Measurements from ENCODE around the gene YOD1. TPM values are rescaled to one million over a fixed set of nuclear protein-coding genes. Genes with fewer than 3 reads are reported as not detected.

YOD1 gene
- total and polyA plus RNA-seq, 8 donors: 1.1 to 4.0 (median 2.3) TPM

DNA sequence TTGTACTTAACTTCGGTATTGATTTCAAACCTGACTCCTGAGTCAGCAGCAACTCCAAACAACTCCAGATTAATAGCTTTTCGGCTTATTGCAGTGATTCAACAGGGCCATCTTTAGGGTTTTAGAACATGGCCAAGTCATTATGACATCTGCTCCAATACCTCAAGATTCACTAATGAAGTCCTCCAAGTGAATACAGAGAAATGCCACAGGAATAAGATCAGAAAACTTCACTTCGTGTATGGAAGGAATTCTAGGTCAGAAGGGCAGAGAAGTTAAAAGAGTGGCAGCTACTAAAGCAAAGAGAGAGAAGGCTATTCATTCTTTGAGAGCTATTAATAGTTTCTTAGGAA is 10.9 kb downstream of the YOD1 start:
- intact Hi-C loops (cut with DNase I): no loop called here
- Histone ChIP-seq H3K4me3 (no peak overlapping the region), H3K27me3 (no peaks in the 10 kb centered on the region), H3K36me3 (no peaks in the 10 kb centered on the region), H3K27ac (peak overlapping the region in 1 of 4 donors; percentile 69), H3K4me1 (peaks cover 0 to 12% (median 7%) of the 10 kb centered on the region in 3 donors), H3K9me3 (no peaks in the 10 kb centered on the region)
- ATAC-seq (peak in 1 of 4 donors; percentile 10), DNase-seq (no peak), FAIRE-seq (no peak)
- 27 to 34% methylated on average over 3 of the region's 3 CpGs for WGBS, 2 donors
- TF ChIP-seq, protein P1, sequence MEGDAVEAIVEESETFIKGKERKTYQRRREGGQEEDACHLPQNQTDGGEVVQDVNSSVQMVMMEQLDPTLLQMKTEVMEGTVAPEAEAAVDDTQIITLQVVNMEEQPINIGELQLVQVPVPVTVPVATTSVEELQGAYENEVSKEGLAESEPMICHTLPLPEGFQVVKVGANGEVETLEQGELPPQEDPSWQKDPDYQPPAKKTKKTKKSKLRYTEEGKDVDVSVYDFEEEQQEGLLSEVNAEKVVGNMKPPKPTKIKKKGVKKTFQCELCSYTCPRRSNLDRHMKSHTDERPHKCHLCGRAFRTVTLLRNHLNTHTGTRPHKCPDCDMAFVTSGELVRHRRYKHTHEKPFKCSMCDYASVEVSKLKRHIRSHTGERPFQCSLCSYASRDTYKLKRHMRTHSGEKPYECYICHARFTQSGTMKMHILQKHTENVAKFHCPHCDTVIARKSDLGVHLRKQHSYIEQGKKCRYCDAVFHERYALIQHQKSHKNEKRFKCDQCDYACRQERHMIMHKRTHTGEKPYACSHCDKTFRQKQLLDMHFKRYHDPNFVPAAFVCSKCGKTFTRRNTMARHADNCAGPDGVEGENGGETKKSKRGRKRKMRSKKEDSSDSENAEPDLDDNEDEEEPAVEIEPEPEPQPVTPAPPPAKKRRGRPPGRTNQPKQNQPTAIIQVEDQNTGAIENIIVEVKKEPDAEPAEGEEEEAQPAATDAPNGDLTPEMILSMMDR (IDR thresholded peaks at IDR 0.05): no peak

DNA sequence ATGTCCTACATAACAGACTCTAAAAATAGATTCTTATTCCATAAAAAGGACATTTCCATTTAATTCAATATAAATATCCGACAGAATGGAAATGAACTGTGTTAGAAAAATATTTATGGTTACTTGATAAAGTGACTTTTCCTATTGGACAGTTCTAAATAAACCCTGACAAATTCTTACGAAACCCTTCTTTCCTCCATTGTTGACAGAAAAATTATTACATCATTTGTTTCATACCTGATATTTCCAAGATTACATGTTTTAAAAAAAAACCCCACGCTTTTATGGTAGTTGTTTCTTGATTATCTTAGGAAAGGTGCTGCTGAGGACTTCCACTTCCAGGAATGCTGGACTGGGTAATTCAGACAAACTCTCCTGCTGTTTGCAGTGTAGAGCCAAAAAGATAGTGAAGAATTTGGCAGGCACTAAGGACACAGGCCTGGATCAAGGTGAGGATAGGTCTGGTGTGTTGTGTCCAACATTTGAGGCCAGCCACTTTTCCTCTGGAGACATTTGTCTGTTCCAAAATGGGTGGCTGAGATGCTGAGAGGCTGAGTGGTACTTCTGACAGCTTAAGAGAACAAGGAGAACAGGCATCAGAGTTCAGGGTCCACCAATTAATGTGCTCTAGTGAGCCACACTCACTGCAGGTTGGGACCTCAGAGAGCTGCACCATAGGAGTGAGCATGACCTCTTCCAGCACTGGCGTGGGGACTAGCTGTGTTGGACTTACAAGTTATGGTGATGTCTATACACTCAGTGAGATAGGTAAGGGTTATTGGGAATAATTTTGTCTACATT is 11.4 kb downstream of the YOD1 start:
- 29 to 38% methylated on average over 4 of the region's 4 CpGs for WGBS, 2 donors
- no peak overlapping the region for H3K4me3 ChIP-seq
- ATAC-seq (peak; percentile 79 to 95 (median 88)), DNase-seq (no peak), FAIRE-seq (no peak)
- no peaks in the 10 kb centered on the region for H3K27me3 ChIP-seq
- TF ChIP-seq, protein P1 (IDR thresholded peaks at IDR 0.05): no peak
- intact Hi-C loops (cut with DNase I): no loop called here
- no peaks in the 10 kb centered on the region for H3K36me3 ChIP-seq
- no peaks in the 10 kb centered on the region for H3K9me3 ChIP-seq
- H3K4me1 ChIP-seq: peaks cover 0 to 12% (median 7%) of the 10 kb centered on the region in 3 donors
- H3K27ac ChIP-seq: peak overlapping the region in 3 of 4 donors; percentile 16 to 69 (median 36)

DNA sequence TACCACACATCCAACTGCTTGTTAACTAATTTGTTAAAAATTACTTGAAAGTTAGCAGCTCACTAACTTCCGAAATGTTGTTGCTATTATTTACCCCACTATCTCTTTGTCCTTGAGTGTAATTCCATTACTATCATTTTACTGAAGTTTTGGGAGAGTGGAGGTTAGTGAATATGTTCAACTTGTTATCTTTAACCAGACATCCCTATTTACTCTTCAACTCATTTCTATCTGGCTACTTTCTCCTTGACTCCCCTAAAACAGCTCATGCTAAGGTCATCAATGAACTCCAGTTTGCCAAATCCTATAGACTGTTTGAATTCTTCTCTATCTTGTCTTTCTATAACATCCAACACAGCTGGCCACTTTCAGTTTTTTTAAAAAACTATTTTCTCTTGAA is 14.1 kb downstream of the YOD1 start:
- no peak for DNase-seq
- WGBS, 2 donors: 79 to 82% methylated on average over 1 of the region's 1 CpG
- no peaks in the 10 kb centered on the region for H3K36me3 ChIP-seq
- no peak overlapping the region for H3K27ac ChIP-seq
- no peaks in the 10 kb centered on the region for H3K9me3 ChIP-seq
- intact Hi-C loops (cut with DNase I): no loop called here
- H3K27me3 ChIP-seq: no peaks in the 10 kb centered on the region
- ATAC-seq: no peak
- H3K4me3 ChIP-seq: no peak overlapping the region
- TF ChIP-seq, protein P1 (IDR thresholded peaks at IDR 0.05): no peak
- peaks cover 6 to 21% (median 17%) of the 10 kb centered on the region in 3 donors for H3K4me1 ChIP-seq
- FAIRE-seq: no peak

DNA sequence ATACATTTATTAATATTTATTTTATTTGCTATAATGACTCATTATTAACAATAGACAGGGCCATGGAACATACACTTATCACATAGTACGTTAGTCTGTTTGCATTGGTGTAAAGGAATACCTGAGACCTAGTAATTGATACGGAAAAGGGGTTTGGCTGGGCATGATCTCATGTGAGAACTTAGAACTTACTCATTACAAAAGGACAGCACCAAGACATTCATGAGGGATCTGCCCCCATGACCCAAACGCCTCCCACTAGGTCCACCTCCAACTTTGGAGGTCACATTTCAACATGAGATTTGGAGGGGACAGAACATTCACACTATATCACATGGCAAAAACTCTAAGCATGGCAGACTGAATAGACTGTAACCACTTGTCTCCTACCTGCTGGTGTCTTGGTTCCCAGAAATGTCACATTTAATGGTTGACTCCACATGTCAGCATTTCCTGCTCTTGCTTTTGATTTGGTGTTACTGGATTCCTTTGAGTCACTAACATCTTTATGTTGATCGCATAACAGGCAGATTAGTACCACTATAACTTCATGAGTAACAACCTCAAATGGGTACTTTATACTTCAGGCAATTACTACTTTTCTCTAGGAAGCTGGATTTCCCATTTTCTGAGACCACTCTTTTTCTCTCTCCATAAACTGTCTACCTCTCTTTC is 15.0 kb downstream of the YOD1 start:
- no peak for FAIRE-seq
- H3K36me3 ChIP-seq: no peaks in the 10 kb centered on the region
- 79 to 86% methylated on average over 4 of the region's 4 CpGs for WGBS, 2 donors

More for the DNA sequence above, 15.0 kb downstream of the YOD1 start:
- ATAC-seq (no peak), DNase-seq (no peak)
- Histone ChIP-seq H3K27me3 (no peaks in the 10 kb centered on the region), H3K27ac (no peak overlapping the region), H3K4me1 (peaks cover 6 to 21% (median 19%) of the 10 kb centered on the region in 3 donors), H3K9me3 (no peaks in the 10 kb centered on the region), H3K4me3 (no peak overlapping the region)
- intact Hi-C loops (cut with DNase I): no loop called here
- TF ChIP-seq, protein P1 (IDR thresholded peaks at IDR 0.05): no peak
